ENCODE results near the gene UPB1. TPM values are rescaled to one million over a fixed set of nuclear protein-coding genes. Genes with fewer than 3 reads are reported as not detected.
A peak's percentile ranks its signal among the peaks of the same experiment; 100 is the strongest.

Gene UPB1
- 1.3 TPM for total RNA-seq

DNA sequence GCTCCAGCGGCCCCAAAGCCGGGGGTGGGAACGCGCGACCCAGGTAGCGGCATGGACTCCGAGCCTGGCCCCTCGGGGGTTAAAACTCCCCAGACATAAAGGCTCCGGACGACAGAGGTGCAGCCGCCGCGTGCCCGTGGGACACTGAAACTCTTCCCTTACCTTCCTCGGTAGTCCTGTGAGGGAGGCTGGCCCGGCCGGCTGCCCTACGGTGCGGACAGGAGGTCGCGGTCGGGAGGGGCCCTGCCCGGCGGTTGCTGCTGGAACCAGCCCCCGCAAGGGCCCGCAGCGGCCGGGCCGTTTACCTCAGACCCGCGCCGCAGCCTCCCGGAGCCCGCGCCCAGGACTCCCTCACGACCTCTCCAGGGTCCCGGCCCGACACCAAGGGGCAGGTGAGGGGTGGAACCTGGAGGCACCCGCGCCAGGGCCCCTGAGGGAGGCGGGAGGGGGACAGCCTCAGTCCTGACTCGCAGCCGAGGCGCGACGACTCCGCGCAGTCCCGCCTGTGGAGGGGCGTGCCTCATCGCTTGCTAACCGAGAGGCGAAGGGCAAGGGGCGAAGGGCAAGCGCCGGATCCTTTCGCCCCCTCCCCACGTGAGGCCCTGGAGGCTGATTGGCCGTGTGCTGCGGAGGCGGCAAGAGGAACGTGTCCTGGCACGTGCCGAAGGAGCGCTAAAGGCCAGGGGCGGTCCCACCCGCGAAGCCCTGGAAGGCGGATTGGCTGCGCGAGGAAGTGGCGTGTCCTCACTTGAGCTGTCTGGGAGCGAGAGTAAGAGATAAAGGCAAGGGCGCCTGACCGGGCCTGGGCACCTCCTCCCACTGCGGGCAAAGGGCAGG is at the start of gene UPB1:
Gene UPB1 (plus strand): TSS at position 805 of the 837 bp plus-strand sequence. CDS start 72 bp downstream, outside the sequence.
- intact Hi-C loops (cut with DNase I), result no loop called here
- DNase-seq (ENCODE audit: low spot score), result no peak

DNA sequence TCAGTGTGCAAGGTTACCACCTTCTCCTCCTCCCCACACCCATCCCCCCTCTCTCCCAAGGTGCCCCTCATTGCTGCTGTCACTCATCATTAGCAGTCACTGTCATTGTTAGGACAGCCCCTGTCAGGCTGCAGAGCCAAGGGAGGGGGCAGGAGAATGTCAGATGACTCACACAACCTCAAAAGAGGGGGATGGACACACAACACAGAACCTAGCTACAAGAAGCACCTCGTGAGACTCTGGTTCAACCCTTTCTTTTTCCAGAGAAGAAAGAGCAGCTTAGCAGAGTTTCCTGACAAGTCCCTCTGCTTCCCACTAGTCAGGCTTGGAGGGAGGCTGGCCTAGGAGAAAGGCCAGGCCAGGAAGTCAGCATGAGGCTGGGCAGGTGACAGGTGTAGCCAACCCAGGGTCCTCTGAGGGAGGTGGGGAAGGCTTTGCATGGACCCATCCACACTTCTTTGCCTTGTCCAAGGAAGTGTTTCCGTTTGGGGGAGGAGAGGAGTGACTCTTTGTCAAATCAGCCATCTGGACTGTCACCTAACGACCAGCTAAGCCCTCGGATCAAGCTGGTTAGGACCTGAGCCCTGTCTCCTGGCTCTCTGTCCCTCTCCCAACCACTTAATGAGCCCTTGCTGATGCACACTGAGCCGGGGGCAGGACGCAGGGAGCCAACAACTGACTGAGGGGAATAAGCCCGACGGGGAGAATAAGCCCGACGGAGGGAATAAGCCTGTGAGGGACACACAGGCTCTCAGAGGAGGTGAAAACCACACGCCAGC is 49.5 kb upstream of the UPB1 start:
- intact Hi-C loops (cut with DNase I), result no loop called here

More for the DNA sequence above, at the start of gene UPB1:
- peak; percentile 60 for ATAC-seq

DNA sequence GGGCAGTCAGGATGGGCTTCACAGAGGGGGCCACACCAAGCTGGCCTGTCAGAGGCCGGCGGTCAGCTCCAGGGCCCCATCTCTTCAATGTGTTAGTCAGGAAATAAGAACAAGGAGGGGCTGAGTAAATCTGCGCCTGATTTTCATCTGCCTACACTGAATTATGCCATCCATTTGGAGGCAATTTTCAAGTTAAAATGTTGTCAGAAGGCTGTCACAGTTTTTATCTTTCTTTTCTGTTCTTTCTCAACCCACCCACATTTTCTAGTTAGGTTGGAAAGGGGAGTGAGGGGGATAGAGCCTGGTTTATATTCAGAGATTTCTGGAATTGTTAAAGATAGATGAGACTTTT is 48.9 kb upstream of the UPB1 start:
- ATAC-seq, result no peak

More for the DNA sequence above, 49.5 kb upstream of the UPB1 start:
- ATAC-seq (no peak), DNase-seq (ENCODE audit: low spot score) (no peak)

DNA sequence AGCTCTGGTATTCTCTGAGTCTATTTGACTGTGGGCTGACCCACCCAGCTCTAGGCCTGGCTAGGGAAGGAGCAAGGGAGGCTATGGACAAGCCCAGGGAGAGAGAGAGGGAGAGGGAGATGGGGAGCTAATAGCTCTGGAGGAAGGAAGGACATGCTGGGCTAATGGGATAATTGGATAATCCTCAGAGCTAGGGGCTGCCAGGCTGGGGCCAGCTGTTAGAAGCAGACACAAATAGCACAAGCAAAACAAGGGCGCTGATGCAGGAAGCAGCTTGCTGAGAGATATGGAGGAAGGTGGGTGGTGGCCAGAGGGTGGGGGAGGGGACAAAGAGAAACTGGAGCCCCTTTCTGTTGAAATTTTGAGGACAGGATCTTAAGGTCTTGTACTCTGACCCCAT is 44.5 kb upstream of the UPB1 start:
- ATAC-seq, result no peak
- intact Hi-C loops (cut with DNase I), result no loop called here
- DNase-seq (ENCODE audit: low spot score), result no peak

More for the DNA sequence above, 48.9 kb upstream of the UPB1 start:
- DNase-seq (ENCODE audit: low spot score), result no peak
- intact Hi-C loops (cut with DNase I), result no loop called here

DNA sequence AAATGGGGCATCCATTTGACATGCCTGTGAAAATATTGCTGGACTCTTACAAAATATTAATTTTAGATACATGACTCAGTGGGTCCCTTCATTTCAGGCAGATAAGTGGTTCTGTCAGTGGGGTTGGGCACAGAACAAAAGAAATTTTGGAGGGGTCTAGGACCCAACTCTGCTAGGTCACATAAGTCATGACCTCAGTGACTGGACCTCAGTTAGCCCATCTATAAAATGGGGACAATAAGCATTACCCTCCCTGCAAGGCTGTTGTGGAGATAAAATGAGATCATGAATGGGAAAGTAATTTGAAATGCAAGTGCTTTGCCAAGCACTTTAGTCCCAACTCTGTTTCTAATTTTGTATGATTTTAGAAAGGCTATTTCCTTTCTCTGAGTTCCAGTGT is 44.0 kb upstream of the UPB1 start:
- intact Hi-C loops (cut with DNase I), result no loop called here
- ATAC-seq (no peak), DNase-seq (ENCODE audit: low spot score) (no peak)

DNA sequence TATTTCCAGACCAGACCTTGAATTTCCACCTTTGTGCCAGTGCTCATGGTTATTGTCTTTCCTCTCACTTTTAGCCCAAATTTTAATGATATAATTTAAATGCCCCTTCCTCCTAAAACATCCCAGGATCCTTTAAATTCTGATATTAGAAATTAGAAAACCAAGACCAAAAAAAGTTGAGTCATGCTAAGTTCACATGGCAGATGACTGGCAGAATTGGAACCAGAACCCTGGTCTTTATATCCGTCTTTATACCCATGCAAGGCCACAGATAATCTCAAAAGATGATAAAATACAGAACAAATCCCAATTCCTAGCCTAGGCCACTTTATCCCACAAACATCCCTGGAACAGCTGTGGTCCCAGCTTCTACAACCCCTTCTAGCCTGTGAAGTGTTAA is 41.3 kb upstream of the UPB1 start:
- intact Hi-C loops (cut with DNase I), result no loop called here
- ATAC-seq, result no peak
- DNase-seq (ENCODE audit: low spot score), result no peak

DNA sequence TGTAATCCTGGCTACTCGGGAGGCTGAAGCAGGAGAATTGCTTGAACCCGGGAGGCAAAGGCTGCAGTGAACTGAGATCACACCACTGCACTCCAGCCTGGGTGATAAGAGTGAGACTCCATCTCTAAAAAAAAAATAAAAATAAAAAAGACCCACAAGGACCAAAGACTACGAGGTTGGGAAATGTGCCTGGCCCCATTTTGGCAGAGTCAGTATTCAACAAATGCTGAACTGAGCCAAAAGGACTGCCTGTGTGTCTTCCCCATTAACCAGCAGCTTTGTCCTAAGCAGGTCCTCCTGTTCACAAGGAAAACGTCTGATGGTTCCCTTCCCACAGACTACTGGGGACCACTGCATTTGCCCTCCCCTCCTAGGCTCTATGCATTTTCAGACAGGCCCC is 40.1 kb upstream of the UPB1 start:
- DNase-seq (ENCODE audit: low spot score) (no peak), ATAC-seq (peak; percentile 15)
- intact Hi-C loops (cut with DNase I), result no loop called here

DNA sequence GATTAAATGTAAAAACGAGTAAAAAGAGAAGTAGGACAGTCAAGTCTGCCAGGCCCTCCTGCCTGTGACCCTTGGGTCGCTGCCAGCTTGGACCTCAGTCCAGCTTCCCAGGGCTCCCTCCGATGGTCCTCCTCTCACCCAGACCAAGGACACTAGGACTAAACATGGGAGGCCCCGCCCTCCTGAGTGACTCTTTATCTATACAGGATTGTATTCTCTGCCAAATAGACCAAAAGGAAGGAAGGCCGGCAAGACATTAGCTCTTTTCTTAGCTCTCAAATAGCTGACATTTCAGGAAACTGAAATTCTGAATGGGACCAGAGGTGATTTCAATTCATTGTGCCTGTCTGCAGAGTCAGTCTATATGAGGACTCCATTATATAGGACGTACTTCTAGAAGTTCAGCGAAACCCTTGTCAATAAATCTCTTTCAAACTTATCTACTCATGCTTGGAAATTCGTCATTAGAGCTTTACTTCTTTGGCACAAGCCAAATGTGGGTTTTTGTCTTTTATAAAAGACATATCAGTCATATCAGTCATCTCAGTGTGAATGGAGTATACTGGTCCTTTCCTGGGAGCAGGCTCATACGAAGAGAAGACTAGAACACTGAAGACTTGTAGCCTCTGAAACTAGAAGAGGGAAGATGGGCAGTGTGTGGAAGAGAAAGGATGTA is 39.2 kb upstream of the UPB1 start:
- DNase-seq (ENCODE audit: low spot score), result no peak
- intact Hi-C loops (cut with DNase I), result no loop called here
- peak; percentile 73 for ATAC-seq

DNA sequence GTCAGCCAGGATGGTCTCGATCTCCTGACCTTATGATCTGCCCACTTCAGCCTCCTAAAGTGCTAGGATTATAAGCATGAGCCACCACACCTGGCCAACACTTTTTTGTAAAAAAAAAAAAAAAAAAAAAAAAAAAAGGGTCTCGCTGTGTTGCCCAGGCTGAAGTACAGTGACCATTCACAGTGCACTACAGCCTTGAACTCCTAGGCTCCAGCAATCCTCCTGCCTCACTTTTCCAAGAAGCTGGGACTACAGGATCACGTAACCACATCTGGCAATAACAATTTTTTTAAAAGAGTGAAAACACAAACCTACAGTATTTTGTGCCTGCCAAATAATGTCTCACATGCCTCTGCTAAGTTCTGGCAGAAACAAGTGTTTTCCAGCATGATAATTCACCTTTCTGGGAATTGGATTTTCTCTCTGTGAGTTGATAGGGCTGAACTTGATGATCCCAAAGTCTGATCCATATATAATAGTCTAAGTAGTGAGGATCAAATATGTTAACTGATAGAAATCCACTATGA is 37.2 kb upstream of the UPB1 start:
- intact Hi-C loops (cut with DNase I), result no loop called here
- ATAC-seq, result peak; percentile 58
- no peak for DNase-seq (ENCODE audit: low spot score)

DNA sequence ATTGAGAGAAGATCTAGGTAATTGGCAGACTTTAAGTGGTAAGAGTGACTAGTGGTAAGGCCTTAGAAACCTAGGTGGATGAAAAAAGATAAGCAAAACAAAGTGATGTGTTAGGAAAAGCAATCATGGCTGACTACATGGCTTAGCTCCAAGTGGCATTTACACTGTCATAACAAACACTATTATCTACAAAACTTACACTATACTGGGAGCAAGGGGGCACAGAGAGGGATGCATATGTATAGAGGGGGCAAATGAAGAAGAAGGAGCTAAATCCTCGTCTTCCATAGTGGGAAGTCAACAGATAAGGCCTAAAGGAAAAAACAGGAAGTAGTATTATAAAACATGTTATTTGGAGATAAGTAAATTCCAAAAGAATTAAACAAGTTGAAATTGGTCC is 35.2 kb upstream of the UPB1 start:
- intact Hi-C loops (cut with DNase I), result no loop called here
- ATAC-seq (no peak), DNase-seq (ENCODE audit: low spot score) (no peak)

DNA sequence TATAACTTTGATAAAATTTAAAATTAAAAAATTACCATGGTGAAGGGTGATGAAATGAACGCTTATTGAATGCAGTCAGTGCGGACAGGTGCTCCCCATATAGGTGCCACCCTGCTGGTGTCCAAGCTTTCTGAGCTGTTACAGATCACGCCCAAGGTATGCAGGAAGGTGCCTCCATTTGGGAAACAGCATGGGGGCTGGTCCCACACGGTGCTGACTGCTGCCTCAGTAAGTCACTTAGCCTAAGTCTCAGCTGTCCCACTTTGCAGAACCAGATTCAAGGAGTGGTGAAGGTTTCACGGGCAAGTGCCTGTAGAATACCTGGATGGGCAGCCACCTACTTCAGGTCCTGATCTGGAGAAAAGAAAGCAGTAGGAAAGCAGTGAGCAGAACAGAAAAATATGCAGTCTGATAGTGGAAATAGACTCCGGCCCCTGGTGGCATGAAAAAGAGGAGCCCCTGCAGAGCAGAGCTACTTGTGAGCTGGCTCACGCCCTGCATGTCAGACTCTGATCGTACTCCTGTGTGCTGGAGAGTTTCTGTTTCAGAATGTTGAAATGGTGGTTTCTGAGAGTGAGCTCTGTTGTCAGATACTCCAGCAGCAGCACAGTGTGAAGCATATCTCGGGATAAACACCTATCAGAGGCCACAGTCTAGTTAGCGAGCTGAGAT is 34.6 kb upstream of the UPB1 start:
- ATAC-seq, result no peak
- intact Hi-C loops (cut with DNase I), result no loop called here

DNA sequence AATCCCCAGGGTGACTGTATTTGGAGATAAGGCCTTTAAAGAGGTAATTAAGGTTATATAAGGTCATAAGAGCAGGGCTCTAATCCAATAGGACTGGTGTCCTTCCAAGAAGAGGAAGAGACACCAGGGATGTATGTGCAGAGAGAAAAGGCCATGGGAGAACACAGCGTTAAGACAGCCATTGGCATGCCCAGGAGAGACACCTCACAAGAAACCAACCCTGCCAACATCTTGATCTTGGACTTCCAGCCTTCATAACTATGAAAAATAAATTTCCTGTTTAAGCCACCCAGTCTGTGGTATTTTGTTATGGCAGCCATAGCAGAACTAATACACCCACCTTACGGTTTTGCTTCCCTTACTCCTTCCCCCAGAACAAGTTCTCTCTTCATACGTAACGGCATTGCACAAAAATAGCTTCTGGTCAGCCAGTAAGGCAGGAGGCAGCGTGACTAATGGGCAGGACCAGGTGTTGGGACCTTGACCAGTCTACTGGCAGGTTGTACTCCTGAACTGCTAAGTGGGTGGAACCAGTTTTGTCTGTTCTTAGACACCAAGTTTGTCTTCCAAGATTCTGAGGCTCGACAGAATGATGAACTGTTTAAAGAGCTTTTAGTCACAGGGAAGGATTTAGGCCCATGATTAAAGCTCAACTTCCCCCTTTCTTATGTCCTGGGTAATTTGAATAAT is 31.9 kb upstream of the UPB1 start:
- ATAC-seq, result no peak
- DNase-seq (ENCODE audit: low spot score), result no peak
- intact Hi-C loops (cut with DNase I), result no loop called here

More for the DNA sequence above, 34.6 kb upstream of the UPB1 start:
- DNase-seq (ENCODE audit: low spot score), result no peak

DNA sequence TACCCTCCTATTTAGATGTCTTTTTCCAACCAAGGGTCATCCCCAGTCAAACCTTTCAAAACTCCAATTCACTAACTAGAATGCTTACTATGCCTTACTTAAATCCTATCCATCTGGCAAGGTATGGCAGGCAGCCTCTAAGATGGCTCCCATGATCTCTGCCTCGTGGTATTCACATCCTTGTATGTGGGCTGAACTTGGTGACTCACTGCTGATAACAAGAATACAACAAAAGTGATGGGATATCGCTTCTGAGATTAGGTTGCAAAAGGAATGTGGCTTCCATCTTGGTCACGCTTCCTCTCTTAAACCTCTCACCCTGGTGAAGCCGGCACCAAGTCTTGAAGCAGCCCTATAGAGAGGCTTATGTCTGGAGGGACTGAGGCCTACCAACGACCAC is 29.6 kb upstream of the UPB1 start:
- ATAC-seq, result no peak
- no peak for DNase-seq (ENCODE audit: low spot score)
- intact Hi-C loops (cut with DNase I), result no loop called here

DNA sequence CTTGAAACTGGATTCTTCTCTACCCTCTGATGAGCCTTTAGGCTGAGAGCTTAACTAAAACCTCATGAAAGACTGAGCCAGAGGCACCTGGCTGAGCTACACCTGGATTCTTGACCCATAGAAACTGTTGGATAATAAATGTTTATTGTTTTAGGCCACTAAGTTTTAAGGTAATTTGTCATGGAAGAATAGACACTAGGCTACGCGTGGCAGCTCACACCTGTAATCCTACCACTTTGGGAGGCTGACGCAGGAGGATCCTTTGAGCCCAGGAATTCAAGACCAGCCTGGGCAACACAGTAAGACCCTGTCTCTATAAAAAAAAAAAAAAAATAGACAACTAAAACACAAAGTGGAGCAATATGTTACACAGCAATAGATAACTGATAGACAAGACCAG is 29.2 kb upstream of the UPB1 start:
- intact Hi-C loops (cut with DNase I), result no loop called here
- DNase-seq (ENCODE audit: low spot score) (no peak), ATAC-seq (no peak)

DNA sequence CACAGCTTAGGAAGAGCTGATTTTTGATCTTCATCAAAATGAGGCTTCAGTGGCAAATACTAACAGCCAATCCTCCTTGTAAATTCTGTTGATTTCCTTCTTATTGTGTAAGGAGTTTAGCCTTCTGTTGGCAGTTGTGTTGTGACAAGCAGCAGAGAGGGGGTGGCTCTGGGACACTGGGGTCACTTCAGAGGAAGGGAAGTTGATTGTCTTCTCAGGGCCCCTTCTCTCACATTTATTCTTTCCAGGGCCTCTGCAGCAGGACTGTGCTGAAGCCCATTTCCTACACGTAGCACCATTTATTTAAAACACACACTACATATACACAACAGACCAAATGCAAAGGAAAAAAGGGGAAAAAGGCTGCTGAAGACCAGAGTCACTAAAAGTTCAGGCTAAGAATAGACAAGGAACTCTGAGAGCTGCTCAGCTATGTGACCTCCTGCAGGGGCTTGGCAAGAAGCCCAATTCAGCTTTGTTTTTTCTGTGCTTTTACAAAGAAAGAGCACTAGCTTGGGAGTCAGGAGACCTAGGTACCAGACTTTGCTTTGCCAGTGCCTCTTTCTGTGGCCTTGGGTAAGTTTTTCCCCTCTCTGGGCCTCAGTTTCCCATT is 28.3 kb upstream of the UPB1 start:
- no peak for DNase-seq (ENCODE audit: low spot score)

DNA sequence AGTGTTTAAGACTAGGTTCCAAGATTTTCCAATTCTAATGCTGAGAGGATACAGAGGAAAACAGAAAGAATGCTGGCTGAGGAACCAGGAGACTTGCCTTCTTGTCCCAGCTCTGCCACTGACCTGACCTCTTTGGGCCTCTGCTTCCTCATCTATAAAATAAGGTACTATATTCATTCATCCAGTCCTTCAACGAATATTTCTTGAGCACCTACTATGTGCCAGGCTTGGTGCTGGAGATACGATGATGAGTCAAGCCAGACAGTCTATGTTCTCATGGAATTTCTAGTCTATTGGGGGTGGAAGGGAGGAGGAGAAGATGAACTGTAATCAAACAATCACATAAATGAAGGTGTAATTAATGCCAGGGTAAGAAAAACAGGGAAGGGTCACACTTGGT is 27.8 kb upstream of the UPB1 start:
- DNase-seq (ENCODE audit: low spot score), result no peak
- ATAC-seq, result no peak
- intact Hi-C loops (cut with DNase I), result no loop called here

More for the DNA sequence above, 28.3 kb upstream of the UPB1 start:
- peak; percentile 62 for ATAC-seq
- intact Hi-C loops (cut with DNase I), result no loop called here

DNA sequence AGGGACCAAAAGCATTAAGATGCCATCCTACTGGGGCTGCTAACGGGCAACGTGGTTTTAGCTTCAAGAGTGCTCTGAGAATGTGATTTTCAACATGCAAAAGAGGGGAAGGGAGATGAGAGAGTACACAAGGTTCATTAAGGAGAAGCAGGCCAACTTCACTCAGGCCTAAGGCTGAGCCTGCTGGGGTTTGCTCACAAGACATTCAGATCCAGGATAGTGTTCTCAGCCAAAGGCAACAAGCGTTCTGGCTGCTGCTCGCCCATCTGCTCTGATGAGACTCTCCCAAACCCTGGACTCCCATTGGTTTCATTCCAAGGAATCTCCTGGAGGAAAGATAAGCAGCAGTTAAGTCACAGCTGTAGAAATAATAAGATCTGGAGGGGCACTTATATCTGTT is 23.6 kb upstream of the UPB1 start:
- DNase-seq (ENCODE audit: low spot score), result peak; percentile 80
- ATAC-seq, result peak; percentile 98

DNA sequence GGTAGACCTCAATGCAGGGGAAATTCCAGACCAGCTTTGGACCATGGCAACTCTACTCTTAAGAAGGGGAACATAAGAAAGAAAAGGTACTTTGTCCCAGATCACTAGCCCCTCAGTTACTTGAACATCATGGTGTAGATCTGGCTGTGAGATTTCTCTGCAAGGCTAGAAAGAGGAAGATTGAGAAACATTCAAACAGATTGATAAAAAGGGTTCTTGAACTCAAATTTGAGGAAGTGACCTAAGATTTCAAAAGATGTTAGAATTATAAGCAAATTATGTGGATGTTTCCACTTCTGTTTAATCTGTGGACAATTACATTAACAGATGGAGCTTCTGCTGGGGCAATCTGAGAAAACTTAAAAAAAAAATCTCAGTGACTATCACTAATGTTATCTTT is 21.8 kb upstream of the UPB1 start:
- no peak for ATAC-seq

More for the DNA sequence above, 23.6 kb upstream of the UPB1 start:
- intact Hi-C loops (cut with DNase I), result no loop called here

More for the DNA sequence above, 21.8 kb upstream of the UPB1 start:
- DNase-seq (ENCODE audit: low spot score), result no peak
- intact Hi-C loops (cut with DNase I), result no loop called here

Measured in sciatic nerve (tissue), 2 donors.